Testis (tissue), 3 donors: ENCODE data around the gene SH3RF3. TPM values are rescaled to one million over a fixed set of nuclear protein-coding genes. Genes with fewer than 3 reads are reported as not detected.

Experiments used
- DNase-seq: peaks from one replicate; pipeline ENCODE4 v3.0.0-alpha.2; 2019
- H3K27ac ChIP-seq, 2 donors: fragments of 200-600 bp; sonication (generic); one replicate each; pipeline ENCODE4 v1.5.1; 2019
- H3K27me3 ChIP-seq: fragments of 200-600 bp; sonication (generic); one replicate; pipeline ENCODE4 v1.5.1; 2019
- H3K36me3 ChIP-seq: fragments of 200-600 bp; sonication (generic); one replicate; pipeline ENCODE4 v1.5.1; 2017; ENCODE audit warnings: low read depth; ENCODE audit errors: missing control alignments
- H3K4me1 ChIP-seq: fragments of 200-600 bp; sonication (generic); one replicate; pipeline ENCODE4 v1.5.1; 2019
- H3K4me3 ChIP-seq, 2 donors: fragments of 200-600 bp; sonication (generic); one replicate each; pipeline ENCODE4 v1.5.1; 2017 to 2019
- H3K9me3 ChIP-seq: fragments of 200-600 bp; sonication (generic); one replicate; pipeline ENCODE4 v1.5.1; 2017
- CTCF ChIP-seq, 3 experiments: fragments of 450-650 bp in 2 of 3; fragments of 200-600 bp in 1 of 3; sonication (generic) in 1 of 3; IDR thresholded peaks; one replicate each; pipeline ENCODE4 v1.5.1; 2016 to 2019; ENCODE audit warnings: antibody characterized with exemption in 3 of 3, mild to moderate bottlenecking in 2 of 3, moderate library complexity in 1 of 3
- POLR2A ChIP-seq: fragments of 450-650 bp; IDR thresholded peaks from one replicate; pipeline ENCODE4 v1.6.1; 2017; ENCODE audit warnings: antibody characterized with exemption, mild to moderate bottlenecking, moderate library complexity
- WGBS, 2 donors: methylation state at CpG; one replicate each; pipeline ENCODE4 v1.1.5; 2018; 5-methylcytosine and 5-hydroxymethylcytosine counted together
- intact Hi-C: fragments of 100-400 bp; cut with DNase I; formaldehyde crosslinking; loops from one replicate; pipeline ENCODE4 v1.15.1; 2023; ENCODE audit warnings: low total_unique reads
- polyA plus RNA-seq: library from polyadenylated mRNA; stranded (reverse); fragments of 350-450 nt; fragmentation: Illumina TruSeq; extraction: RNeasy Lipid Tissue Mini Kit (QIAGEN cat#74804); gene quantifications from one replicate; pipeline ENCODE4 v1.2.3, GENCODE V29; 2014; ENCODE audit warnings: low read depth, low replicate concordance; ENCODE audit not compliant: insufficient read depth
- total RNA-seq, 2 donors: library from RNA; depleted of rRNA; stranded (reverse); fragments of >200 nt; gene quantifications; one replicate each; pipeline ENCODE4 v1.2.3, GENCODE V29; 2016

SH3RF3 gene
- total and polyA plus RNA-seq, 3 donors from 2014 or later: 9.3 to 20.1 (median 16.5) TPM

GRCh38 chr2:109185821-109186570 lies 57.0 kb downstream of the SH3RF3 start:
- peaks cover 12% of the 10 kb centered on the region for H3K4me1 ChIP-seq
- H3K27ac ChIP-seq: peak overlapping the region in 1 of 2 donors; percentile 51
- H3K27me3 ChIP-seq: no peaks in the 10 kb centered on the region
- no peaks in the 10 kb centered on the region for H3K9me3 ChIP-seq
- peak; percentile 49 for DNase-seq
- H3K4me3 ChIP-seq: no peak overlapping the region
- no peaks in the 10 kb centered on the region for H3K36me3 ChIP-seq
- WGBS, 2 donors: 46 to 55% methylated on average over 16 of the region's 16 CpGs
- TF ChIP-seq POLR2A: no peak
- TF ChIP-seq CTCF (IDR thresholded peaks at IDR 0.05): no peak
- intact Hi-C loops: no loop called here

- no peaks in the 10 kb centered on the region for H3K27me3 ChIP-seq
- H3K4me1 ChIP-seq: peaks cover 12% of the 10 kb centered on the region
- 93 to 96% methylated on average over 9 of the region's 9 CpGs for WGBS, 2 donors
- no peak overlapping the region for H3K27ac ChIP-seq
- H3K9me3 ChIP-seq: no peaks in the 10 kb centered on the region
- no peak for DNase-seq
- H3K4me3 ChIP-seq: no peak overlapping the region
- no peak for TF ChIP-seq POLR2A
- TF ChIP-seq CTCF (IDR thresholded peaks at IDR 0.05): no peak
- intact Hi-C loops: no loop called here
- H3K36me3 ChIP-seq: no peaks in the 10 kb centered on the region
Measured at GRCh38 chr2:109186656-109187250, 57.7 kb downstream of the SH3RF3 start.

GRCh38 chr2:109187711-109188495 lies 58.9 kb downstream of the SH3RF3 start:
- no peak overlapping the region for H3K27ac ChIP-seq
- H3K27me3 ChIP-seq: no peaks in the 10 kb centered on the region
- no peak overlapping the region for H3K4me3 ChIP-seq
- 67 to 85% methylated on average over 8 to 19 of the region's 19 CpGs for WGBS, 2 donors
- no peak for TF ChIP-seq CTCF (IDR thresholded peaks at IDR 0.05)
- no peak for DNase-seq
- no peaks in the 10 kb centered on the region for H3K36me3 ChIP-seq
- no peaks in the 10 kb centered on the region for H3K9me3 ChIP-seq
- H3K4me1 ChIP-seq: peaks cover 12% of the 10 kb centered on the region
- intact Hi-C loops: no loop called here

GRCh38 chr2:109188496-109188890 lies 59.5 kb downstream of the SH3RF3 start:
- Histone ChIP-seq H3K27me3 (no peaks in the 10 kb centered on the region), H3K4me3 (no peak overlapping the region), H3K27ac (no peak overlapping the region), H3K9me3 (no peaks in the 10 kb centered on the region), H3K36me3 (no peaks in the 10 kb centered on the region), H3K4me1 (peaks cover 12% of the 10 kb centered on the region)
- DNase-seq: no peak
- no peak for TF ChIP-seq CTCF (IDR thresholded peaks at IDR 0.05)
- no peak for TF ChIP-seq POLR2A
- intact Hi-C loops: no loop called here
- 74 to 85% methylated on average over 12 to 14 of the region's 14 CpGs for WGBS, 2 donors
